Left lung (tissue), 10 donors: ENCODE measurements around the gene PCSK6. TPM values are rescaled to one million over a fixed set of nuclear protein-coding genes. Genes with fewer than 3 reads are reported as not detected.

ENCODE experiments used
- ATAC-seq: fragments of 200-7000 bp; cut with Tn5 transposase; one replicate; pipeline ENCODE4 v1.9.1; 2020; ENCODE audit warnings: moderate library complexity
- DNase-seq, 4 donors: peaks; one replicate each; pipeline ENCODE4 v3.0.0-alpha.2; 2013 to 2020
- H3K27ac ChIP-seq, 2 donors: fragments of 200-600 bp; sonication (generic) in 1 of 2; one replicate each; pipeline versions ENCODE4 v1.5.0 to v1.8.0; 2020 to 2021
- H3K27me3 ChIP-seq, 2 donors: fragments of 200-600 bp; sonication (generic) in 1 of 2; one replicate each; pipeline versions ENCODE4 v1.5.0 to v1.8.0; 2020 to 2021
- H3K36me3 ChIP-seq, 2 donors: fragments of 200-600 bp; sonication (generic) in 1 of 2; one replicate each; pipeline versions ENCODE4 v1.5.0 to v1.8.0; 2020 to 2021
- H3K4me1 ChIP-seq, 2 donors: fragments of 200-600 bp; one replicate each; pipeline ENCODE4 v1.8.0; 2021
- H3K4me3 ChIP-seq, 2 donors: fragments of 200-600 bp; sonication (generic) in 1 of 2; one replicate each; pipeline versions ENCODE4 v1.5.0 to v1.8.0; 2020 to 2021; ENCODE audit warnings: mild to moderate bottlenecking in 1 of 2
- H3K9me3 ChIP-seq, 2 donors: fragments of 200-600 bp; sonication (generic) in 1 of 2; one replicate each; pipeline versions ENCODE4 v1.5.0 to v1.8.0; 2020 to 2021
- intact Hi-C, 2 donors: fragments of 100-400 bp; cut with DNase I; formaldehyde crosslinking; loops; one replicate each; pipeline versions ENCODE4 v1.11.2 to v1.14.2; 2022
- polyA plus RNA-seq, 6 donors: library from polyadenylated mRNA; unstranded; fragments of 120-200 nt; gene quantifications; one replicate each; pipeline ENCODE4 v1.2.1, GENCODE V29; 2013; ENCODE audit not compliant: insufficient read length in 6 of 6
- total RNA-seq, 2 donors: library from RNA; stranded (reverse); fragmentation: NEBNext Ultra II Directional; extraction: Animal tissue kit (Norgen Biotek cat#: 25700); gene quantifications; one replicate each; pipeline ENCODE4 v1.2.1, GENCODE V29; 2021
- TF ChIP-seq, protein P1 (sequence below), 2 donors: fragments of 200-600 bp; sonication (generic) in 1 of 2; IDR thresholded peaks; one replicate each; pipeline versions ENCODE4 v1.5.0 to v1.8.0; 2021; ENCODE audit warnings: antibody characterized with exemption in 2 of 2
- donor health status: DM: no; HTN: yes; CAD: no.
- donor health status: DM: no; HTN: no; CAD: no.

The PCSK6 gene
- total and polyA plus RNA-seq, 8 donors: 7.7 to 25.7 (median 22.8) TPM

GRCh38 chr15:101523560-101523940 lies 34.0 kb upstream of the PCSK6 start:
- H3K9me3 ChIP-seq: peaks cover 0 to 2% of the 10 kb centered on the region in 2 donors
- ATAC-seq: no peak
- no peak overlapping the region for H3K27ac ChIP-seq
- peaks cover 10 to 11% of the 10 kb centered on the region in 2 donors for H3K4me1 ChIP-seq
- H3K4me3 ChIP-seq: no peak overlapping the region
- H3K36me3 ChIP-seq: no peaks in the 10 kb centered on the region
- TF ChIP-seq, protein P1, sequence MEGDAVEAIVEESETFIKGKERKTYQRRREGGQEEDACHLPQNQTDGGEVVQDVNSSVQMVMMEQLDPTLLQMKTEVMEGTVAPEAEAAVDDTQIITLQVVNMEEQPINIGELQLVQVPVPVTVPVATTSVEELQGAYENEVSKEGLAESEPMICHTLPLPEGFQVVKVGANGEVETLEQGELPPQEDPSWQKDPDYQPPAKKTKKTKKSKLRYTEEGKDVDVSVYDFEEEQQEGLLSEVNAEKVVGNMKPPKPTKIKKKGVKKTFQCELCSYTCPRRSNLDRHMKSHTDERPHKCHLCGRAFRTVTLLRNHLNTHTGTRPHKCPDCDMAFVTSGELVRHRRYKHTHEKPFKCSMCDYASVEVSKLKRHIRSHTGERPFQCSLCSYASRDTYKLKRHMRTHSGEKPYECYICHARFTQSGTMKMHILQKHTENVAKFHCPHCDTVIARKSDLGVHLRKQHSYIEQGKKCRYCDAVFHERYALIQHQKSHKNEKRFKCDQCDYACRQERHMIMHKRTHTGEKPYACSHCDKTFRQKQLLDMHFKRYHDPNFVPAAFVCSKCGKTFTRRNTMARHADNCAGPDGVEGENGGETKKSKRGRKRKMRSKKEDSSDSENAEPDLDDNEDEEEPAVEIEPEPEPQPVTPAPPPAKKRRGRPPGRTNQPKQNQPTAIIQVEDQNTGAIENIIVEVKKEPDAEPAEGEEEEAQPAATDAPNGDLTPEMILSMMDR (IDR thresholded peaks at IDR 0.05): no peak
- intact Hi-C loops: no loop called here
- peaks cover 0 to 11% of the 10 kb centered on the region in 2 donors for H3K27me3 ChIP-seq
- DNase-seq: no peak

- peaks cover 0 to 8% of the 10 kb centered on the region in 2 donors for H3K9me3 ChIP-seq
- TF ChIP-seq, protein P1 (IDR thresholded peaks at IDR 0.05): no peak
- no peak overlapping the region for H3K4me3 ChIP-seq
- peaks cover 4 to 5% of the 10 kb centered on the region in 2 donors for H3K4me1 ChIP-seq
- no peaks in the 10 kb centered on the region for H3K36me3 ChIP-seq
- no peak for ATAC-seq
- H3K27ac ChIP-seq: no peak overlapping the region
- no peak for DNase-seq
- intact Hi-C loops: no loop called here
- H3K27me3 ChIP-seq: peaks cover 0 to 10% of the 10 kb centered on the region in 2 donors
Observed at GRCh38 chr15:101522621-101523559, 33.4 kb upstream of the PCSK6 start.

DNA sequence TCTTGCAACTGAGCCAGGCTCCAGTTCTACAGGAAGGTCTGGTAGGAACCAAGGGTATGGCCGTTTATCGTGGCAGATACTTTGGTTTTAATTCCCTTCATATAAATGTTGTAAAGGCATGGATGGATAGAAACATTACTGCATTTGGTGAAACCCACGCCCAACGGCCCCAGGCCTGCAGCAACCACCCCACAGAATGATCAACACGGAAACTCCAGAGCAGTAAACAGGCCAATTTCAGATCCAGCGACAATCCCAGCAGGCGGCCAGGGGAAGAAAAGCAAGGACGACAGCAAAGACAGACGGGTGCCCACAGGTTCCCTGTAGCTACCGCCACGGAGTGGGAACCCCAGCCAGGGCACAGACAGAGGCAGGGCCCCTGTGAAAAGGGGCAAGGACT lies 32.6 kb upstream of the PCSK6 start:
- no peaks in the 10 kb centered on the region for H3K36me3 ChIP-seq
- no peak overlapping the region for H3K27ac ChIP-seq
- TF ChIP-seq, protein P1 (IDR thresholded peaks at IDR 0.05): no peak
- DNase-seq (no peak), ATAC-seq (no peak)
- peaks cover 4 to 16% of the 10 kb centered on the region in 2 donors for H3K9me3 ChIP-seq
- intact Hi-C loops: no loop called here
- H3K4me3 ChIP-seq: no peak overlapping the region
- no peaks in the 10 kb centered on the region for H3K4me1 ChIP-seq
- peaks cover 0 to 4% of the 10 kb centered on the region in 2 donors for H3K27me3 ChIP-seq

DNA sequence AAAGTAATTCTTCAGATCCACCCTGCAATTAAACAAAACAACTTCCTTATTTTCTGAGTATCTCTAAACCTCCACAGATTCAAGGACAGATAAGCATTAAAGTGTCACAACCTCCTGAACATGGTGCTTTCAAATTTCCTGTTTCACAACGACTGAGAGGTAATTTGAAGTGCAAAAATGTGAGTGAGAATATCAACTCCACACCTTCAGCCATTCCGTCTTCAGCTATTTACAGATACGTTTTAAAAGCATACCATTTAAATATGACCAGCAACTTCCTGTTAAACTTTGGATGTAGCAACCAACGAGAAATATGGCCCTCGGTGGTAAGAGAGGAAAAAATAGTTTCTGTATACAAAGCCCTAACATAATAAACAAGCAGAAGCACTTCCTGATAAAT lies 32.1 kb upstream of the PCSK6 start:
- DNase-seq (no peak), ATAC-seq (peak; percentile 36)
- Histone ChIP-seq H3K27me3 (peaks cover 0 to 4% of the 10 kb centered on the region in 2 donors), H3K36me3 (no peaks in the 10 kb centered on the region), H3K9me3 (peaks cover 4 to 21% of the 10 kb centered on the region in 2 donors), H3K27ac (no peak overlapping the region), H3K4me3 (no peak overlapping the region), H3K4me1 (no peaks in the 10 kb centered on the region)
- TF ChIP-seq, protein P1 (IDR thresholded peaks at IDR 0.05): no peak
- intact Hi-C loops: no loop called here

DNA sequence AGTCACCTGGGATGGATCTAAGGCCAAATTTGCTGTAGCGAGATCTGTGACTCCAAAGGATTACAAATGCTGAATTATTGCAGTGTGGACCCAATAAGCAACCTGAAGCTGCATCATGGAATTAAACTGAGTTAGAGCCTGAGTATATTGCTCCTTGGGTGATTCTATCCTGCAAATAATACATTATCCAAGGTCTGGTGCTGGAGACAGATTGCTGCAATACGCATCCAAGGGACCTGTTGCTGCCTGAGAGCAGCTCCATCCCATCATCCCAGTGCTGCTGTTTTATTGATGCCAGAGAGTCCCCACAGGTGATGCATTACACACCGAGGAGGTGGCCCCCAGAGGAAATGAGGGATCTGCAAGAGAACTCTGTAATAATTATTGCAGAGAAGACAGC lies 31.6 kb upstream of the PCSK6 start:
- Histone ChIP-seq H3K9me3 (peaks cover 4 to 26% of the 10 kb centered on the region in 2 donors), H3K27me3 (peaks cover 0 to 4% of the 10 kb centered on the region in 2 donors), H3K27ac (no peak overlapping the region), H3K36me3 (no peaks in the 10 kb centered on the region), H3K4me3 (no peak overlapping the region), H3K4me1 (no peaks in the 10 kb centered on the region)
- DNase-seq (no peak), ATAC-seq (no peak)
- TF ChIP-seq, protein P1 (IDR thresholded peaks at IDR 0.05): no peak
- intact Hi-C loops: no loop called here
